Measurements from ENCODE around the gene PDE9A.

GRCh38 chr21:42644223-42645208 lies 8.9 kb upstream of the PDE9A start:
- TF ChIP-seq, protein P1, sequence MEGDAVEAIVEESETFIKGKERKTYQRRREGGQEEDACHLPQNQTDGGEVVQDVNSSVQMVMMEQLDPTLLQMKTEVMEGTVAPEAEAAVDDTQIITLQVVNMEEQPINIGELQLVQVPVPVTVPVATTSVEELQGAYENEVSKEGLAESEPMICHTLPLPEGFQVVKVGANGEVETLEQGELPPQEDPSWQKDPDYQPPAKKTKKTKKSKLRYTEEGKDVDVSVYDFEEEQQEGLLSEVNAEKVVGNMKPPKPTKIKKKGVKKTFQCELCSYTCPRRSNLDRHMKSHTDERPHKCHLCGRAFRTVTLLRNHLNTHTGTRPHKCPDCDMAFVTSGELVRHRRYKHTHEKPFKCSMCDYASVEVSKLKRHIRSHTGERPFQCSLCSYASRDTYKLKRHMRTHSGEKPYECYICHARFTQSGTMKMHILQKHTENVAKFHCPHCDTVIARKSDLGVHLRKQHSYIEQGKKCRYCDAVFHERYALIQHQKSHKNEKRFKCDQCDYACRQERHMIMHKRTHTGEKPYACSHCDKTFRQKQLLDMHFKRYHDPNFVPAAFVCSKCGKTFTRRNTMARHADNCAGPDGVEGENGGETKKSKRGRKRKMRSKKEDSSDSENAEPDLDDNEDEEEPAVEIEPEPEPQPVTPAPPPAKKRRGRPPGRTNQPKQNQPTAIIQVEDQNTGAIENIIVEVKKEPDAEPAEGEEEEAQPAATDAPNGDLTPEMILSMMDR (IDR thresholded peaks at IDR 0.05): no peak
- TF ChIP-seq POLR2A (IDR thresholded peaks at IDR 0.05): no peak
